Heart left ventricle (tissue), 16 donors: ENCODE results near the gene GSDMA. TPM values are rescaled to one million over a fixed set of nuclear protein-coding genes. Genes with fewer than 3 reads are reported as not detected.

Source experiments
- ATAC-seq, 4 donors: fragments of 200-7000 bp; cut with Tn5 transposase; one replicate each; pipeline ENCODE4 v1.9.1; 2020 to 2022; ENCODE audit warnings: moderate library complexity in 4 of 4, mild to moderate bottlenecking in 3 of 4, moderate number of reproducible peaks in 1 of 4
- DNase-seq, 5 donors: peaks; one replicate each; pipeline ENCODE4 v3.0.0-alpha.2; 2020
- H3K27ac ChIP-seq, 12 donors: fragments of 200-600 bp; sonication (generic) in 4 of 12; one replicate each; pipeline versions ENCODE4 v1.5.0 to v1.8.0; 2016 to 2022; ENCODE audit warnings: mild to moderate bottlenecking in 2 of 12
- H3K27me3 ChIP-seq, 9 donors: fragments of 200-600 bp; sonication (generic) in 2 of 9; one replicate each; pipeline versions ENCODE4 v1.5.1 to v1.8.0; 2016 to 2022; ENCODE audit warnings: mild to moderate bottlenecking in 3 of 9
- H3K36me3 ChIP-seq, 9 donors: fragments of 200-600 bp; sonication (generic) in 2 of 9; one replicate each; pipeline versions ENCODE4 v1.5.0 to v1.8.0; 2018 to 2022; ENCODE audit warnings: mild to moderate bottlenecking in 2 of 9
- H3K4me1 ChIP-seq, 12 donors: fragments of 200-600 bp; sonication (generic) in 4 of 12; one replicate each; pipeline versions ENCODE4 v1.5.0 to v1.8.0; 2016 to 2022; ENCODE audit warnings: mild to moderate bottlenecking in 3 of 12
- H3K4me3 ChIP-seq, 12 donors: fragments of 200-600 bp; sonication (generic) in 4 of 12; one replicate each; pipeline versions ENCODE4 v1.5.0 to v1.8.0; 2017 to 2022; ENCODE audit warnings: mild to moderate bottlenecking in 9 of 12, moderate library complexity in 4 of 12
- H3K9me3 ChIP-seq, 12 donors: fragments of 200-600 bp; sonication (generic) in 4 of 12; one replicate each; pipeline versions ENCODE4 v1.5.0 to v1.8.0; 2016 to 2022; ENCODE audit warnings: mild to moderate bottlenecking in 1 of 12
- CTCF ChIP-seq, 12 donors: fragments of 200-600 bp; sonication (generic) in 4 of 12; IDR thresholded peaks; one replicate each; pipeline versions ENCODE4 v1.5.0 to v1.8.0; 2018 to 2022; ENCODE audit warnings: antibody characterized with exemption in 12 of 12, mild to moderate bottlenecking in 5 of 12
- POLR2A ChIP-seq, 2 donors: fragments of 450-650 bp; IDR thresholded peaks; one replicate each; pipeline ENCODE4 v1.6.1; 2017; ENCODE audit warnings: antibody characterized with exemption in 2 of 2, mild to moderate bottlenecking in 2 of 2, moderate library complexity in 2 of 2
- WGBS, 4 donors: extraction: QIAGEN DNeasy Blood & Tissue Kit in 2 of 4; methylation state at CpG; one replicate each; pipeline versions ENCODE4 v1.1.5 to v1.1.7; 2013 to 2018; 5-methylcytosine and 5-hydroxymethylcytosine counted together
- intact Hi-C, 10 donors: fragments of 100-400 bp; cut with DNase I; formaldehyde crosslinking; loops; one replicate each; pipeline versions ENCODE4 v1.11.1 to v1.14.2; 2022
- polyA plus RNA-seq, 2 donors: library from polyadenylated mRNA; stranded (reverse); fragments of 200-250 nt; gene quantifications; one replicate each; pipeline ENCODE4 v1.2.3, GENCODE V29; 2013
- total RNA-seq, 9 donors: library from RNA; depleted of rRNA in 2 of 9; stranded (reverse); fragments of >200 nt in 2 of 9; fragmentation: NEBNext Ultra II Directional in 3 of 9; extraction: Animal tissue kit (Norgen Biotek cat#: 25700) in 3 of 9; gene quantifications; one replicate each; pipeline versions ENCODE4 v1.1.0 to v1.2.4, GENCODE V29; 2016 to 2023
- donor health status: ischemic (EF 13 %, LVEDD 7.1; RV severe dilation, severe dysfunction).
- donor health status: healthy with polysubstance abuse.
- donor health status: DM: no; HTN: yes; CAD: no.
- donor health status: DM: no; HTN: no; CAD: no.
- donor health status: ischemic (EF 25% LVEDD 6.9; RV normal size, moderate dysfunction).
- donor health status: ischemic (EF 25% LVEDD 5.7; RV mildly dilated, moderate dysfunction).
- donor health status: healthy.
- donor health status: DM: yes; HTN: yes; CAD: no.
- donor health status: ischemic (EF 35%, LVEDD 5.7; RV mildly dilated, moderate dysfunction).
- donor health status: nonischemic (EF 11% LVEDD 7.7; RV severe dilation, severe dysfunction).
- donor health status: DM: yes; HTN: yes; CAD: no.
- donor health status: PGD.
- donor health status: ischemic (EF 29% LVEDD 5.4; RV normal size, mild dysfunction).
- donor health status: nonischemic (EF 23%, LVEDD 6.1; RV moderate dilation, normal function).

The GSDMA gene
- total and polyA plus RNA-seq, 11 donors = 0.08 to 3.7 (median 0.49) TPM; not detected in 3

DNA sequence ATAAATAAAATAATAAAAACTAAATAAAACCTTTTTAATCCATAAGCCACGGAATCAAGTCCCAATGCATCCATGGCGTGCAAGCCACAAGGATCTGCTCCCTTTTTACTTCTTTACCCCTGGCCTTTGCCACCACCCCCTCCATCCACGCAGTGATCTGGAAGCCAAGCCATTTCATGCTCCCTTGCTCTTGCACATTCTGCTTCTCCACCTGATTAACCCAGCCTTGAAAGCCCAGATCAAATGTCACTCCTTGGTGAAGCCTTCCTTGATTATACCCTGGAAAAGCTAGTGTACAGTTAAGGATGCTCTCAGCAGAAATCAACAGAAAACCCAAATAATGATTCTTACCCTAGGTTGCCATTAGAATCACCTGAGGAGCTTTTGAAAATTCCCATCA is 25.4 kb upstream of the GSDMA start:
- peaks cover 0 to 45% (median 14%) of the 10 kb centered on the region in 12 donors for H3K4me1 ChIP-seq
- H3K9me3 ChIP-seq = no peaks in the 10 kb centered on the region
- ATAC-seq = no peak
- no peaks in the 10 kb centered on the region for H3K27me3 ChIP-seq
- H3K36me3 ChIP-seq = no peaks in the 10 kb centered on the region
- no peak for TF ChIP-seq CTCF (IDR thresholded peaks at IDR 0.05)
- 92 to 98% (median 95%) methylated on average over 3 of the region's 3 CpGs for WGBS, 4 donors
- no peak overlapping the region for H3K27ac ChIP-seq
- intact Hi-C loops = no loop called here
- no peak overlapping the region for H3K4me3 ChIP-seq
- no peak for DNase-seq

GRCh38 chr17:39938140-39938869 is 24.5 kb upstream of the GSDMA start:
- TF ChIP-seq CTCF (IDR thresholded peaks at IDR 0.05) (no peak), POLR2A (IDR thresholded peaks at IDR 0.05) (no peak)
- DNase-seq = peak in 1 of 5 donors; percentile 9
- Histone ChIP-seq H3K4me1 (peaks cover 0 to 42% (median 14%) of the 10 kb centered on the region in 12 donors), H3K9me3 (no peaks in the 10 kb centered on the region), H3K36me3 (no peaks in the 10 kb centered on the region), H3K27ac (peak overlapping the region in 1 of 12 donors; percentile 19), H3K4me3 (no peak overlapping the region), H3K27me3 (no peaks in the 10 kb centered on the region)
- ATAC-seq = no peak
- intact Hi-C loops = no loop called here
- 65 to 68% (median 68%) methylated on average over 8 of the region's 8 CpGs for WGBS, 4 donors

DNA sequence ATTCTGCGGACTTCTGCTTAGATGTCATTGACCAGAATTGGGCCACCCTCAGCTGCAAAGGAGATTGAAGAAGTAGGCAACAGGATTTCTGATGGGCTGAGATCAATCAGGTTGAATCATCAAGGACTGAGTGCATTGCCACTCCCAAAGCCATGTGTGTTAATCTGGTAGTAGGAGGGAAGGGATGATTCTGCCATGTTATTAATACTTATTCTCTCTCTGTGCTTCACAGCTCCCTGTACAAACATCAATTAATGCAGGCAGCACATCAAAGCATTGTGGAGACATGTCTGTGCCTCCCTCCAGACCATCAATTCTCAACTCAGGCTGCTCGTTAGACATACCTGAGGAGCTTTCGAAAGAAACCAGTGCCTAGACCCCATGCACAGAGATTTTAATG is 23.7 kb upstream of the GSDMA start:
- no peak overlapping the region for H3K27ac ChIP-seq
- H3K36me3 ChIP-seq = no peaks in the 10 kb centered on the region
- ATAC-seq (no peak), DNase-seq (no peak)
- TF ChIP-seq POLR2A (IDR thresholded peaks at IDR 0.05) (no peak), CTCF (IDR thresholded peaks at IDR 0.05) (no peak)
- 78 to 94% (median 85%) methylated on average over 3 of the region's 3 CpGs for WGBS, 4 donors
- H3K4me3 ChIP-seq = no peak overlapping the region
- peaks cover 0 to 34% (median 14%) of the 10 kb centered on the region in 12 donors for H3K4me1 ChIP-seq
- H3K9me3 ChIP-seq = no peaks in the 10 kb centered on the region
- intact Hi-C loops = no loop called here
- H3K27me3 ChIP-seq = no peaks in the 10 kb centered on the region

DNA sequence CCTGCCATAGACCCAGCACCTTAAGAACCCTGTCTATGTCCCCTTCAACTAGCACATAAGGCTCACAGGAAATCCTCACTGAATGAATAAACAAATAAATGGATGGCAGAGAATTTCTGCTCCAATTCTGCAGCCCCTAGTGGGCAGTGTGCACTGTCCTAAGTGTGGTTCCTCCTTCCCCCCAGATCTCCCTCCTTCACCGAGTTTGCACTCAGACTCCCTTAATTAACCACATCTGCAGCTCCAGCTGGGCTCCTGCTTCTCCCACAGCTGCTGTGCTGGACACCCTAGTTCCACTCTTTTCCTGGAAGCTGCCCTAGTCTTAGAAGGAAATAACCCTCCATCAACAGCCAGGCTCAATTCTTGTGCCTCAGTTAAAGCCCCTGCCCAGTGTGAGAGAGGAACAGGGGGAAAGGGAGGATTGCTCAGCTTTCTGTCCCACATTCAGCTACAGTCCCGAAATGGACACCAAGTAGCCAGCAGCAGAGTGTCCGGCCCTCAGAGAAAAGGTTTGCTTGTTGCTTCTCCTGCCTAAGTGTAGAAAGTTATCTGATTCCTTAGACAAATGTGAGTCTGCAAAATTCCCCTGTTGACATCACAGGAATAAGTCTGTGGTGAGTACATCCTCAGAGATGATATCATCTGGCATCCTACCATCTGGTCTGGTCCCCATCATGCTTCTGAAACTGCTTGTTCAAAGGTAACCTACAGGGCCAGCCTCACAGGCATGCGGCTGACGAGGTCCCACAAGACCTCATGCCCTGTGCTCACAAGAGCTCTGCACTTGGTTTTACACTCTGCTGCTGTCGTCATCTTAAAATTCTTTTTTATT is 23.0 kb upstream of the GSDMA start:
- H3K4me1 ChIP-seq = peaks cover 0 to 27% (median 11%) of the 10 kb centered on the region in 12 donors
- H3K36me3 ChIP-seq = no peaks in the 10 kb centered on the region
- no peaks in the 10 kb centered on the region for H3K27me3 ChIP-seq
- H3K27ac ChIP-seq = peak overlapping the region in 7 of 12 donors; percentile 31 to 67 (median 54)
- peak; percentile 35 to 73 (median 56) for DNase-seq
- WGBS, 4 donors = 48 to 58% (median 52%) methylated on average over 6 of the region's 6 CpGs
- H3K4me3 ChIP-seq = no peak overlapping the region
- ATAC-seq = peak; percentile 24 to 80 (median 62)
- H3K9me3 ChIP-seq = no peaks in the 10 kb centered on the region
- TF ChIP-seq POLR2A (IDR thresholded peaks at IDR 0.05) = no peak
- peak in 9 of 12 donors; percentile 12 to 53 (median 26) for TF ChIP-seq CTCF (IDR thresholded peaks at IDR 0.05)
- intact Hi-C loops = no loop called here
